ENCODE results near the gene EXT2. TPM values are rescaled to one million over a fixed set of nuclear protein-coding genes. Genes with fewer than 3 reads are reported as not detected.

The EXT2 gene
- total and polyA plus RNA-seq, 2 of the 13 experiments (the other 11 are each of a cell fraction or from before 2014, with no cell fraction given) = 61.5 to 68.7 TPM

- no peak overlapping the region for H3K27ac ChIP-seq (ENCODE audit: extremely low read length, insufficient read depth, low read length)
- FAIRE-seq (no peak), DNase-seq (ENCODE audit: low spot score) (no peak), ATAC-seq (peak; percentile 18; the same call in 1 of the 3 replicates)
- H3K27me3 ChIP-seq (ENCODE audit: control insufficient read depth in 1 of 2, insufficient read depth in 2 of 2, low read length in 2 of 2) = peaks cover 1 to 4% of the 10 kb centered on the region in 2 experiments; a peak in 3 of 5 replicates
- peak; percentile 35 for TF ChIP-seq HNF4A (CRISPR knock-in tag; IDR thresholded peaks at IDR 0.05)
- TF ChIP-seq, protein P1, sequence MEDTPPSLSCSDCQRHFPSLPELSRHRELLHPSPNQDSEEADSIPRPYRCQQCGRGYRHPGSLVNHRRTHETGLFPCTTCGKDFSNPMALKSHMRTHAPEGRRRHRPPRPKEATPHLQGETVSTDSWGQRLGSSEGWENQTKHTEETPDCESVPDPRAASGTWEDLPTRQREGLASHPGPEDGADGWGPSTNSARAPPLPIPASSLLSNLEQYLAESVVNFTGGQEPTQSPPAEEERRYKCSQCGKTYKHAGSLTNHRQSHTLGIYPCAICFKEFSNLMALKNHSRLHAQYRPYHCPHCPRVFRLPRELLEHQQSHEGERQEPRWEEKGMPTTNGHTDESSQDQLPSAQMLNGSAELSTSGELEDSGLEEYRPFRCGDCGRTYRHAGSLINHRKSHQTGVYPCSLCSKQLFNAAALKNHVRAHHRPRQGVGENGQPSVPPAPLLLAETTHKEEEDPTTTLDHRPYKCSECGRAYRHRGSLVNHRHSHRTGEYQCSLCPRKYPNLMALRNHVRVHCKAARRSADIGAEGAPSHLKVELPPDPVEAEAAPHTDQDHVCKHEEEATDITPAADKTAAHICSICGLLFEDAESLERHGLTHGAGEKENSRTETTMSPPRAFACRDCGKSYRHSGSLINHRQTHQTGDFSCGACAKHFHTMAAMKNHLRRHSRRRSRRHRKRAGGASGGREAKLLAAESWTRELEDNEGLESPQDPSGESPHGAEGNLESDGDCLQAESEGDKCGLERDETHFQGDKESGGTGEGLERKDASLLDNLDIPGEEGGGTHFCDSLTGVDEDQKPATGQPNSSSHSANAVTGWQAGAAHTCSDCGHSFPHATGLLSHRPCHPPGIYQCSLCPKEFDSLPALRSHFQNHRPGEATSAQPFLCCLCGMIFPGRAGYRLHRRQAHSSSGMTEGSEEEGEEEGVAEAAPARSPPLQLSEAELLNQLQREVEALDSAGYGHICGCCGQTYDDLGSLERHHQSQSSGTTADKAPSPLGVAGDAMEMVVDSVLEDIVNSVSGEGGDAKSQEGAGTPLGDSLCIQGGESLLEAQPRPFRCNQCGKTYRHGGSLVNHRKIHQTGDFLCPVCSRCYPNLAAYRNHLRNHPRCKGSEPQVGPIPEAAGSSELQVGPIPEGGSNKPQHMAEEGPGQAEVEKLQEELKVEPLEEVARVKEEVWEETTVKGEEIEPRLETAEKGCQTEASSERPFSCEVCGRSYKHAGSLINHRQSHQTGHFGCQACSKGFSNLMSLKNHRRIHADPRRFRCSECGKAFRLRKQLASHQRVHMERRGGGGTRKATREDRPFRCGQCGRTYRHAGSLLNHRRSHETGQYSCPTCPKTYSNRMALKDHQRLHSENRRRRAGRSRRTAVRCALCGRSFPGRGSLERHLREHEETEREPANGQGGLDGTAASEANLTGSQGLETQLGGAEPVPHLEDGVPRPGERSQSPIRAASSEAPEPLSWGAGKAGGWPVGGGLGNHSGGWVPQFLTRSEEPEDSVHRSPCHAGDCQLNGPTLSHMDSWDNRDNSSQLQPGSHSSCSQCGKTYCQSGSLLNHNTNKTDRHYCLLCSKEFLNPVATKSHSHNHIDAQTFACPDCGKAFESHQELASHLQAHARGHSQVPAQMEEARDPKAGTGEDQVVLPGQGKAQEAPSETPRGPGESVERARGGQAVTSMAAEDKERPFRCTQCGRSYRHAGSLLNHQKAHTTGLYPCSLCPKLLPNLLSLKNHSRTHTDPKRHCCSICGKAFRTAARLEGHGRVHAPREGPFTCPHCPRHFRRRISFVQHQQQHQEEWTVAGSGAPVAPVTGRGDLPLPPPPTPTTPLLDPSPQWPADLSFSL (CRISPR knock-in tag; IDR thresholded peaks at IDR 0.05) = no peak
- in situ Hi-C loops (cut with HindIII; ENCODE audit: extremely low pct_ligation_motif_present, low pct_unique_long_range_greater_than_20kb) (no loop called here), intact Hi-C loops (cut with micrococcal nuclease; ENCODE audit: unreplicated experiment) (no loop called here)
- H3K79me2 ChIP-seq (ENCODE audit: insufficient read depth, low read length) = no peaks in the 10 kb centered on the region
- peaks cover 12% of the 10 kb centered on the region for H3K4me1 ChIP-seq (ENCODE audit: insufficient read depth, low read length)
- no peaks in the 10 kb centered on the region for H3K36me3 ChIP-seq (replicated peaks in 1 of 2; ENCODE audit: control insufficient read depth in 1 of 2, insufficient read depth in 2 of 2, low read length in 2 of 2)
- H3K9me3 ChIP-seq (ENCODE audit: low read length) = no peaks in the 10 kb centered on the region
- no peaks in the 10 kb centered on the region for H4K20me1 ChIP-seq (ENCODE audit: insufficient read depth, low read length)
- CTCF ChIA-PET (ENCODE audit: low intra/inter-chr PET ratio, low total read pairs) = no interaction called here
- WGBS (ENCODE audit: low lambda C conversion rate) = 49% methylated on average over 7 of the region's 8 CpGs
- BruUV-seq (replicated peaks) = no TSS peak
- no peak overlapping the region for H3K4me3 ChIP-seq (replicated peaks in 1 of 3; ENCODE audit: insufficient read depth in 1 of 3, low read depth in 2 of 3, low read length in 3 of 3)
- no peak overlapping the region for H2AFZ ChIP-seq (ENCODE audit: low read length)
- 0 out of 2 replicates have a peak overlapping the region, but pooled peaks have one; percentile 42 for H3K4me2 ChIP-seq (ENCODE audit: low read depth, low read length)
- no peak overlapping the region for H3K9ac ChIP-seq (ENCODE audit: insufficient read depth, low read depth, low read length)
- POLR2A ChIA-PET = no interaction called here
Observed at GRCh38 chr11:44267750-44268613, 172.5 kb downstream of the EXT2 start.
